ENCODE results near the gene CFAP141. TPM values are rescaled to one million over a fixed set of nuclear protein-coding genes. Genes with fewer than 3 reads are reported as not detected.
"Not testable (repeated sequence)": the region's sequence is repeated elsewhere in the genome, so short reads cannot be mapped to it uniquely, and the experiment has no call there.

Gene CFAP141
- total RNA-seq, 1 donor from 2014 or later, result not detected

DNA sequence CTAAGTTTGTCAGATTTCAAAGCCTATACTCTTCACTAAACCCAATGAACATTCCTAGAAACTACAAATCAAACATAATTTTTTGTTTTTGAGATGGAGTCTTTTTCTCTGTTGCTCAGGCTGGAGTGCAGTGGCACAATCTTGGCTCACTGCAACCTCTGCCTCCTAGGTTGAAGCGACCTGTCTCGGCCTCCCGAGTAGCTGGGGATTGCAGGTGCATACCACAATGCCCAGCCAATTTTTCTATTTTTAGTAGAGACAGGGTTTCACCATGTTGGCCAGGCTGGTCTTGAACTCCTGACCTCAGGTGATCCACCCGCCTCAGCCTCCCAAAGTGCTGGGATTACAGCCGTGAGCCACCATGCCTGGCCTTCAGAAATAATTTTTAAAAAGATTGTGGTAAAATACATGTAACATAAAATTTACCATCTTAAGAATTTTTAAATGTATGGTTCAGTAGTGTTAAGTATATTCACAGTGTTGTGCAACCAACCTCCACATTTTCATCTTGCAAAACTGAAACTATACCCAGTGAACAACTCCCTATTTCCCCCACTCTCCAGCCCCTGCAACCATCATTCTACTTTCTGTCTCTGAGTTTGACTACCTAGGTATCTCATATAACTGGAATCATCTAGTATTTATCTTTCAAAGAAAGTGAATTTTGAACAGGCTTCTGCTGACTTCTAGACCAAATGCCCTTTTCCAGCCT lies 2.7 kb upstream of the CFAP141 start:
- no peak for DNase-seq (ENCODE audit: low spot score)

GRCh38 chr1:154207262-154207661 lies 1.1 kb upstream of the CFAP141 start:
- no peak for DNase-seq (ENCODE audit: low spot score)

GRCh38 chr1:154205778-154206177 lies 355 bp downstream of the CFAP141 start:
- DNase-seq (ENCODE audit: low spot score), result not testable (repeated sequence)

GRCh38 chr1:154199563-154199879 lies 6.6 kb downstream of the CFAP141 start:
- DNase-seq (ENCODE audit: low spot score), result no peak

DNA sequence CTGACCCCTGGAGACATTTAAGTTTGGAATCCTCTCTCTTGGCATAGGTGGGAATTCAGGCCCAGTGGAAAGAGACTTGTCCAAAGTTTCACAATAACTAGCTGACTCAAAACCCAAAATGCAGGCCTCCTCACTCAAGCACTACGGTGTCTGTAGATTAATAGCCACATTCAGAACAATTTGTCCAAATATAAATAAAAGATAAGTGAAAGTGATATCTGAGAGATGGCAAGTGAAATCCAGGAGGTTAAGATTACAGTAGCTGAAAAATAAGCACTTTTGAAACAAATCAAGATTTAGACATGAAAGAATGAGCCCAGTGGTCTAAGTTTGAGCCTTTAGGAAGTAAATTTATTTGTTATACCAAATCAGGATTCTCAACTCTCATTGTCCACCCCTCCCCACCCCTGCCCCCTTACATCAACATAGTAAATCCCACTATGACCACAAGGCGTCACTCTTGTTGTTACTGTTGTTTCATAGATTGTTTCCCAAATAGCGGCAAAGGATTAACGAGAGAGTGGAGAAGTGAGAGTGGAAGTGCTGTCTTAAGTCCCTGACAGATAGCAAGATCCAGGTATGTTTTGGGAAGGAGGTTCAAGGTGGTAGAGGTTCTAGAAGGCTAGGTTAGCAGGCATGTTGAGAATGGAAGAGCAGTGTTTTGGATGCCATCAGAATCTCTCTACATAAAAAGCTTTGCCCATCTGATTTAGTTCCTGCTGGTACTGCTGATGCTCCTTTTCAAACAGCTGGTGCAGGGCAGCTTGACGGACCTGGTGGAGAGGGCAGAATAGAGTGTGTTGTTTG lies 7.2 kb downstream of the CFAP141 start:
- DNase-seq (ENCODE audit: low spot score), result no peak

DNA sequence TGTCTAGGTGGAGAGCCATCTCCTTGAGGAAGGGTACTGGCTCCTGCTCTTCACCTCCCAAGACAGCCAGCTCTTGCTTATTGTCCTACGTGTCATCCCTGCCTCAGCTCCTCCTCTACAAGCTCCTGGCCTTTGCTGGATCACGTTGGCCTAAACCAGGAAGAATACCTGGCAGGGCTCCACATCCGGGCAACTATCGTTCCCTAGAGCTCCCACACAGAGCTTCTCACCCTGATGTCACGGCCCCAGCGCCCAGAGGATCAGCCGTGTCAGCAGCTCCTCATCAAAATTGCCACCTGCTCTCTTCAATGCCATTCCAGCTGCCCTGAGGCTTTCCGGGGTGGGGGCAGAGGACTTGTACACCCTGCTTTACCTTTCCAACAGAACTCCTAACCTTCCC lies 12.3 kb downstream of the CFAP141 start:
- DNase-seq (ENCODE audit: low spot score), result no peak

GRCh38 chr1:154192476-154192875 lies 13.7 kb downstream of the CFAP141 start:
- no peak for DNase-seq (ENCODE audit: low spot score)

DNA sequence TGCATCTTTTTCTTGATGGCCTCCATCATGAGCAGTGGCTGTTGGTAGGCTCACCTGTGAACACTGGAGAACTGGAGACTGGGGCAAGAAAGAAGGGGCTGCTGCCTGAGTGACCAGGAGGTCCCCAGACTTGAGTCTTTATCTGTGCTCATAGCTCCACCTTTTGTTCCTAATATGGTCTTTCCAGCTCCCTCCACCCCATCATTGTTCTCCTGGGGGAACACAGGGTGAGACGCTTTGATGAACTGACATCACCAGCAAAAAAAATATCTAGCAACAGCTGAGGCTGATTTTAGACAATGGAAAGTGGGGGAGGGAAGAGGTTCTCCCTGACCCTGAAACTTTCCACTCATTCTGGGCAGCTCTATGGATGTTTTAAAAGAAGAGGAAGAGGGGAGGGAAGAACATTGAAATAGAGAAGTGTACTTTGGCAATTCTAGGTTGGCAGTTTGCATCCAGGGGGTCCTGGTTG lies 14.1 kb downstream of the CFAP141 start, which contains the start of gene TPM3:
Gene TPM3, minus strand, starts transcription at position 111 of the 472 bp plus-strand sequence. Its CDS starts 82 bp downstream, at position 29.
- DNase-seq (ENCODE audit: low spot score), result no peak

DNA sequence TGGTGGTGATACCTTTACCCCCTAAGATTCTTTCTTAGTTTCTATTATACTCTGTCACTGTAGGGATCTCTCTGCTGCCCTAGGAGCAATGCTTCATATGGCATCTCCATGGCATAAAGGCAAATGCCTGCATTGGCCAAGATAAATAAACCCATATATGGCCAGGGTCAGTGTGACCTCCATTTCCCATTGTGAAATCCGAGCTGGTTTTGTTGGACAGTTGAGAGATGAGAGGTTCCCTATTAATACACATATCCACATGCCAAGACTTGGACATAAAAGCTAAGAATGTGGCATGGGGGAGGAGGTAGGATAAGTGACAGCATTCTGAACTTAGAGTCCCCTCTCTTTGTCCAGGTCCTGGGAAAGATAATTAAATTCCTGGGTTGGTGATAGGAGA lies 15.6 kb downstream of the CFAP141 start:
- no peak for DNase-seq (ENCODE audit: low spot score)

- no peak for DNase-seq (ENCODE audit: low spot score)
Observed at GRCh38 chr1:154186852-154187501, 19.2 kb downstream of the CFAP141 start.

GRCh38 chr1:154186177-154186576 lies 20.0 kb downstream of the CFAP141 start:
- no peak for DNase-seq (ENCODE audit: low spot score)

DNA sequence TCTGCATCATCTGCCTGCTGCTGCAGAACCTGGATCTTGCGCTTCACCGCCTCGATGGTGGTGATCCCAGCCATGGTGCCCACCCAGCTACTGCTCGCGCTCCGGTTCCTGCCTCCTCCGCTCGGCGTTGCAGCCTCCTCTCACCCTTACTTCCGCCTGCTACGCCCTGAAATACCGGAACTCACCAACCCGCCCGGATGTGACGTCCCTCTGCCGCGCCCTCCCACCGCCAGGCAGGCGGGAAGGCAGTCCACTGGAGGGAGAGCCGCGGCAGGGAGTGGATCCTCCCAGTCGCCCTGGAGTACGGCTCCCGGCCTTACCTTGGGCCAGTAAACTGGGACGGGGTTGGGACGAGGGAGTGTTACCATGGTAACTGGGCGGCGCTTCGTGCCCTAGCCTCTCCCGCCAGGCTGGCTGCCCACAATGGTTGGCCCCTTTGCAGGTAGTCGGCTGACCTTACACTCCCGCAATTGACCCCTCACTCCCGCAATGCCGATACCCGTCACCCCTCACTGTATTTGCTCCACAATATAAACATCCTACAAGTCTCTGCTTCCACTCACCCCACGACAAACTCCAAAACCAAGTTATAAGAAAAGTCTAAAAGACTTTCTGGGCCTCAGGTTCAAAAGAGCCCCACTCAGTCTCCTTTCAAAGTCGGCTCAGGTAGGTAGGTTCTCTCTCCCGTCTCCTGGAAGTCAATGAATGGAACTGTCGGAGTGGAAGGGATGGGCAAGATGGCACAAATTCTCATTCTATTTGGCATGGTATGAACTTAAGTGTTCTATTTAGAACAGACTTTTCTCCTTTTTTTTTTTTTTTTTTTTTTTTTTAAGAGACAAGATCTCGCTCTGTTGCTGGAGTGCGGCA lies 22.9 kb downstream of the CFAP141 start:
- DNase-seq (ENCODE audit: low spot score), result peak; percentile 98

- DNase-seq (ENCODE audit: low spot score), result peak; percentile 77
Observed at GRCh38 chr1:154182344-154183045, 23.6 kb downstream of the CFAP141 start.

- DNase-seq (ENCODE audit: low spot score), result no peak
Observed at GRCh38 chr1:154181944-154182343, 24.2 kb downstream of the CFAP141 start.

DNA sequence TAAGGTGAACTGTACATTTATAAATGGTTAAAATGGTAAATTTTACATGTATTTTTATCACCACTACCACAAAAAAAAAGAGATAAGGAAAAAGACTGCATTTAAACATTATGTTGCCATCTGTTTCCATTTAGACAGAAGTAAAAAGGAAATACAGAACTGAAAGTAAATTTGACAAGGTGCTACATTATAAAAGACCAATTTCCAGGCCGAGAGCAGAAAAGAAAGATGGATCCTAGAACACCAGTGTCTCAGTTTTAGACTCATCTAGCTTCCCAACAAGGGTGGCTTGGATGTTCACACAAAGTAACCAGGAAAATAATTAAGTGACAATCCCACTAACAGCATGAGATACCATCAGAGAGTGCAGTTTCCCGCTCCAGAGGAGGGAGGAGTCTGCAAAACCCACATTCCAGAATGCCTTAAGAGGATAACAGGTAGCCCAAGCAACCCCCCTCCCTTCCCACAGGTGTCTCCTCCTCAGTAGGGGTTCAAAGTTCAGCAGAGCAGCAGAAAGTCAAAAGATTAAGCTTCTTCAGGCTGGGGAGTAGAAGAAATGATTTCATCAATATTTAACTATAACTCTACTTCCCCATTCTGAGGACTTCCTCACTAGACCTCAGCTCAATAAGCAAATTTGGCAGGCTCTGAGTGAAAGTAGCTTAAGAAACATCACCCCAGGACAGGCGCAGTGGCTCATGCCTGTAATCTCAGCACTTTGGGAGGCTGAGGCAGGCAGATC lies 26.0 kb downstream of the CFAP141 start:
- DNase-seq (ENCODE audit: low spot score), result no peak

GRCh38 chr1:154178911-154179811 lies 27.0 kb downstream of the CFAP141 start:
- no peak for DNase-seq (ENCODE audit: low spot score)

GRCh38 chr1:154178013-154178412 lies 28.1 kb downstream of the CFAP141 start:
- DNase-seq (ENCODE audit: low spot score), result no peak

- no peak for DNase-seq (ENCODE audit: low spot score)
Observed at GRCh38 chr1:154176337-154176736, 29.8 kb downstream of the CFAP141 start.

- no peak for DNase-seq (ENCODE audit: low spot score)
Observed at GRCh38 chr1:154174654-154175053, 31.5 kb downstream of the CFAP141 start.
